H1 (cell line): ENCODE data around the gene SEMA3D. TPM values are rescaled to one million over a fixed set of nuclear protein-coding genes. Genes with fewer than 3 reads are reported as not detected.

Experiments used
- CTCF ChIA-PET: fragments of 300-600 bp; sonication (Branson Sonifier 250); formaldehyde crosslinking; loops from one replicate; lab custom pipeline; 2021; ENCODE audit not compliant: partially characterized antibody; lab: Charles Lee
- POLR2A ChIA-PET: fragments of 300-600 bp; sonication (Branson Sonifier 250); formaldehyde crosslinking; loops from one replicate; lab custom pipeline; 2021; ENCODE audit warnings: inconsistent platforms; ENCODE audit not compliant: partially characterized antibody; lab: Charles Lee
- DNase-seq, 2 experiments: peaks; one replicate each; pipeline versions ENCODE4 v3.0.0 to v3.0.0-alpha.2; 2010 to 2022; ENCODE audit warnings: low spot score in 2 of 2, low read depth in 1 of 2, mixed read lengths in 1 of 2
- FAIRE-seq: peaks from 2 replicates; lab custom pipeline; 2011; peaks lifted over from hg19 to GRCh38; lab: Jason Lieb, UNC
- H2AFZ ChIP-seq: 2 replicates; pipeline ENCODE4 v1.8.1; 2012; ENCODE audit warnings: low read length, inconsistent platforms
- H2AK5ac ChIP-seq: 2 replicates; pipeline ENCODE4 v1.6.1; 2013; ENCODE audit warnings: low read depth, low read length
- H2BK120ac ChIP-seq: replicated peaks from 2 replicates; pipeline ENCODE3; 2013; ENCODE audit warnings: low read depth, low read length, inconsistent platforms
- H2BK12ac ChIP-seq: 2 replicates; pipeline ENCODE4 v1.6.1; 2013; ENCODE audit warnings: low read depth, low read length
- H2BK15ac ChIP-seq: 2 replicates; pipeline ENCODE4 v1.6.1; 2013; ENCODE audit warnings: low read length
- H2BK20ac ChIP-seq: 2 replicates; pipeline ENCODE4 v1.6.1; 2013; ENCODE audit warnings: low read length
- H2BK5ac ChIP-seq: 2 replicates; pipeline ENCODE4 v1.6.1; 2013; ENCODE audit warnings: low read depth, low read length
- H3K14ac ChIP-seq: 2 replicates; pipeline ENCODE4 v1.6.1; 2013; ENCODE audit warnings: inconsistent platforms; ENCODE audit not compliant: insufficient read length
- H3K18ac ChIP-seq: 2 replicates; pipeline ENCODE4 v1.6.1; 2013; ENCODE audit warnings: low read length; ENCODE audit errors: extremely low read depth
- H3K23ac ChIP-seq: 2 replicates; pipeline ENCODE4 v1.6.1; 2013; ENCODE audit warnings: inconsistent platforms; ENCODE audit not compliant: insufficient read length
- H3K23me2 ChIP-seq: 2 replicates; pipeline ENCODE4 v1.6.1; 2013; ENCODE audit warnings: low read depth, low read length
- H3K27ac ChIP-seq: 2 replicates; pipeline ENCODE4 v1.6.1; 2011; ENCODE audit warnings: low read depth, low read length, inconsistent platforms
- H3K27me3 ChIP-seq, 4 experiments: replicated peaks in 1 of 4; 1 replicate in 1 of 4; 2 replicates in 3 of 4; pipeline versions ENCODE4 v1.6.1 to v1.8.1; 2011 to 2013; ENCODE audit warnings: low read length in 3 of 4, mild to moderate bottlenecking in 3 of 4, inconsistent platforms in 2 of 4, mixed read lengths in 2 of 4, moderate library complexity in 1 of 4; ENCODE audit not compliant: control insufficient read depth in 3 of 4, insufficient read depth in 3 of 4; ENCODE audit errors: extremely low read depth in 1 of 4
- H3K36me3 ChIP-seq, 4 experiments: 2 replicates each; pipeline versions ENCODE4 v1.6.1 to v1.8.1; 2011 to 2013; ENCODE audit warnings: mild to moderate bottlenecking in 4 of 4, low read length in 3 of 4, moderate library complexity in 2 of 4, control low read depth in 1 of 4, inconsistent platforms in 1 of 4; ENCODE audit not compliant: insufficient read depth in 4 of 4, control insufficient read depth in 2 of 4
- H3K4ac ChIP-seq: replicated peaks from 2 replicates; pipeline ENCODE3; 2013; ENCODE audit warnings: low read length, low read depth, mixed read lengths, inconsistent platforms; ENCODE audit not compliant: insufficient read length
- H3K4me1 ChIP-seq, 4 experiments: replicated peaks in 1 of 4; 1 replicate in 1 of 4; 2 replicates in 3 of 4; pipeline versions ENCODE4 v1.6.1 to v1.8.1; 2011 to 2013; ENCODE audit warnings: low read length in 3 of 4, inconsistent platforms in 2 of 4, mixed read lengths in 1 of 4; ENCODE audit not compliant: insufficient read depth in 4 of 4, control insufficient read depth in 3 of 4
- H3K4me2 ChIP-seq, 2 experiments: 2 replicates each; pipeline versions ENCODE4 v1.6.1 to v1.8.1; 2011 to 2013; ENCODE audit warnings: low read depth in 2 of 2, low read length in 2 of 2, control low read depth in 1 of 2, inconsistent platforms in 1 of 2, mild to moderate bottlenecking in 1 of 2; ENCODE audit not compliant: insufficient read depth in 1 of 2
- H3K4me3 ChIP-seq, 4 experiments: fragments of 200-600, 300-600 bp in 1 of 4; sonication (generic), shearing (Covaris generic), sonication (Bioruptor Twin) in 1 of 4; 2 replicates each; pipeline versions ENCODE4 v1.5.1 to v1.8.1; 2011 to 2016; ENCODE audit warnings: low read length in 4 of 4, low read depth in 3 of 4, control low read depth in 2 of 4, inconsistent platforms in 2 of 4, mild to moderate bottlenecking in 2 of 4, mixed read lengths in 1 of 4, moderate library complexity in 1 of 4; ENCODE audit not compliant: insufficient read depth in 2 of 4; ENCODE audit errors: extremely low read depth in 1 of 4
- H3K56ac ChIP-seq: replicated peaks from 2 replicates; pipeline ENCODE3; 2013; ENCODE audit warnings: low read depth, mild to moderate bottlenecking, mixed read lengths, low read length, inconsistent platforms; ENCODE audit not compliant: insufficient read length
- H3K79me1 ChIP-seq: 2 replicates; pipeline ENCODE4 v1.6.1; 2013; ENCODE audit warnings: low read depth, low read length, control low read depth
- H3K79me2 ChIP-seq, 2 experiments: 2 replicates each; pipeline versions ENCODE4 v1.6.1 to v1.8.1; 2012 to 2013; ENCODE audit warnings: low read length in 2 of 2, mild to moderate bottlenecking in 2 of 2, inconsistent platforms in 1 of 2; ENCODE audit not compliant: insufficient read depth in 2 of 2, control insufficient read depth in 1 of 2
- H3K9ac ChIP-seq, 4 experiments: replicated peaks in 1 of 4; 1 replicate in 1 of 4; 2 replicates in 3 of 4; pipeline versions ENCODE4 v1.6.1 to v1.8.1; 2011 to 2013; ENCODE audit warnings: low read depth in 3 of 4, low read length in 3 of 4, control low read depth in 2 of 4, mild to moderate bottlenecking in 2 of 4, moderate library complexity in 2 of 4, inconsistent platforms in 1 of 4; ENCODE audit errors: extremely low read depth in 1 of 4
- H3K9me3 ChIP-seq, 2 experiments: 2 replicates each; pipeline versions ENCODE4 v1.6.1 to v1.8.1; 2012 to 2013; ENCODE audit warnings: mild to moderate bottlenecking in 2 of 2, moderate library complexity in 2 of 2, control low read depth in 1 of 2, inconsistent platforms in 1 of 2, low read depth in 1 of 2, low read length in 1 of 2, mixed read lengths in 1 of 2; ENCODE audit not compliant: insufficient read depth in 2 of 2
- H4K20me1 ChIP-seq, 2 experiments: replicated peaks in 1 of 2; 2 replicates each; pipeline versions ENCODE3 to v1.8.1; 2011 to 2013; ENCODE audit warnings: inconsistent platforms in 2 of 2, low read length in 2 of 2, mild to moderate bottlenecking in 1 of 2; ENCODE audit not compliant: insufficient read depth in 2 of 2, control insufficient read depth in 1 of 2
- H4K5ac ChIP-seq: 2 replicates; pipeline ENCODE4 v1.6.1; 2013; ENCODE audit warnings: low read length, low read depth, mixed read lengths, inconsistent platforms; ENCODE audit not compliant: insufficient read length
- H4K8ac ChIP-seq: 2 replicates; pipeline ENCODE4 v1.8.0; 2013; ENCODE audit warnings: mild to moderate bottlenecking, moderate library complexity, low read length, inconsistent platforms; ENCODE audit not compliant: insufficient read depth; ENCODE audit errors: extremely low read depth
- H4K91ac ChIP-seq: replicated peaks from 2 replicates; pipeline ENCODE3; 2013; ENCODE audit warnings: low read length, mixed read lengths, inconsistent platforms; ENCODE audit not compliant: insufficient read length
- ASH2L ChIP-seq: fragments of 200-600, 300-600 bp; sonication (generic); IDR thresholded peaks from one replicate; pipeline ENCODE4 v1.7.1; 2017; ENCODE audit warnings: low read length
- BRCA1 ChIP-seq: IDR thresholded peaks from 2 replicates; pipeline ENCODE4 v1.6.1; 2012; ENCODE audit warnings: low read depth, low read length, improper control_type of control experiment
- CHD1 ChIP-seq: IDR thresholded peaks from 2 replicates; pipeline ENCODE4 v1.6.1; 2012; ENCODE audit warnings: low read depth, low read length, improper control_type of control experiment
- CTBP2 ChIP-seq: IDR thresholded peaks from 2 replicates; pipeline ENCODE4 v1.7.0; 2011; ENCODE audit warnings: borderline replicate concordance, mild to moderate bottlenecking, moderate library complexity, mixed read lengths, low read length; ENCODE audit not compliant: insufficient read depth, insufficient read length
- HDAC2 ChIP-seq, 2 experiments: fragments of 300-600 bp in 1 of 2; sonication (generic) in 1 of 2; IDR thresholded peaks; 2 replicates each; pipeline ENCODE4 v1.6.1; 2011 to 2012; ENCODE audit warnings: low read depth in 2 of 2, low read length in 2 of 2, mild to moderate bottlenecking in 2 of 2, moderate library complexity in 2 of 2, borderline replicate concordance in 1 of 2, inconsistent platforms in 1 of 2
- HDAC6 ChIP-seq: IDR thresholded peaks from one replicate; pipeline ENCODE4 v1.7.1; 2012; ENCODE audit warnings: low read depth, mild to moderate bottlenecking, inconsistent platforms, low read length, moderate library complexity
- RBBP5 ChIP-seq: IDR thresholded peaks from 2 replicates; pipeline ENCODE4 v1.7.1; 2012; ENCODE audit warnings: low read depth, mild to moderate bottlenecking, inconsistent platforms, low read length, moderate library complexity, borderline replicate concordance
- SAP30 ChIP-seq: fragments of 300-600 bp; sonication (generic); IDR thresholded peaks from 2 replicates; pipeline ENCODE4 v1.7.1; 2012; ENCODE audit warnings: low read length, moderate library complexity, mild to moderate bottlenecking, inconsistent platforms; ENCODE audit not compliant: insufficient read depth, insufficient replicate concordance
- SIN3A ChIP-seq, 2 experiments: IDR thresholded peaks in 1 of 2; conservative IDR thresholded peaks in 1 of 2; 2 replicates each; pipeline ENCODE4 v1.6.1; 2011 to 2012; ENCODE audit warnings: low read length in 2 of 2, improper control_type of control experiment in 1 of 2, low read depth in 1 of 2, mild to moderate bottlenecking in 1 of 2
- SRF ChIP-seq: IDR thresholded peaks from 2 replicates; pipeline ENCODE4 v1.6.1; 2011; ENCODE audit warnings: mild to moderate bottlenecking, low read depth, low read length, moderate library complexity
- WGBS, 2 experiments: shearing (Covaris generic) in 1 of 2; methylation state at CpG; one replicate each; pipeline versions ENCODE4 v1.1.6 to v1.1.7; 2013 to 2015; ENCODE audit warnings: low lambda C conversion rate in 2 of 2, mixed read lengths in 2 of 2, inconsistent platforms in 1 of 2, low coverage in 1 of 2, missing lambda C conversion rate in 1 of 2; ENCODE audit not compliant: insufficient replicate concordance in 2 of 2, insufficient coverage in 1 of 2, insufficient read length in 1 of 2; ENCODE audit errors: extremely low coverage in 1 of 2, missing lambda C conversion rate in 1 of 2; 5-methylcytosine and 5-hydroxymethylcytosine counted together
- polyA plus RNA-seq, 7 experiments: library from polyadenylated mRNA; depleted of rRNA in 3 of 7; stranded (reverse) in 5 of 7; unstranded in 2 of 7; fragments of >200 nt in 5 of 7; fragments of 200-250 nt in 2 of 7; gene quantifications; 1 replicate in 5 of 7; 2 replicates in 1 of 7; 4 replicates in 1 of 7; pipeline versions ENCODE4 v1.2.1 to v1.2.3, GENCODE V29; 2011 to 2013; ENCODE audit warnings: missing spikeins in 2 of 7, mixed read lengths in 2 of 7
- total RNA-seq: library from RNA; stranded (reverse); fragmentation: NEBNext Ultra II Directional; extraction: Animal tissue kit (Norgen Biotek cat#: 25700); gene quantifications from 2 replicates; pipeline ENCODE4 v1.2.1, GENCODE V29; 2021
- TF ChIP-seq, protein P1 (sequence below): IDR thresholded peaks from 2 replicates; pipeline ENCODE4 v1.6.1; 2011; ENCODE audit warnings: low read depth, mild to moderate bottlenecking, low read length; ENCODE audit not compliant: insufficient read depth

Gene SEMA3D
- total and polyA plus RNA-seq, 2 of the 8 experiments (the other 6 are each of a cell fraction or from before 2014, with no cell fraction given) = 1.6 to 3.5 TPM

DNA sequence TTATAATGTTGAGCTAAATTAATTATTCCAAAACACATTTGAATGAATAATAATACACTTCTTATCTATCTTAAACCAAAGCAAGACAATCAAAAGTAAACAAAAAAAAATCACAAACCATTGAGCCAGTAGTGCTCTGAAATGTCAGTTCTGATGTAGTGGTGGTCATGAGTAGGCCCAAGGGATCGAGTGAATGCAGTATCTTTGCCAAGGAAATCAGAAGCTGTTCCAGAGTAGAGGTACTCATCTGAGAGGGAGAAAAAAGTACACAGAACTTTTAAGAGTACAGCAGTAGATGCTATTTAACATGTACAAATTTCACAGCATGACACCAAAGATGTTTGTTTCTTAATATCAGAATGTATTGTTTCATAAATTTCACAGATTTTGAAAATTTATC lies 121.5 kb downstream of the SEMA3D start:
- Histone ChIP-seq H2AFZ (no peak overlapping the region), H3K27me3 (no peaks in the 10 kb centered on the region), H3K14ac (no peak overlapping the region), H2BK12ac (no peak overlapping the region), H4K20me1 (no peaks in the 10 kb centered on the region), H2BK20ac (no peak overlapping the region), H3K4me2 (no peak overlapping the region), H3K56ac (no peak overlapping the region), H3K27ac (no peak overlapping the region), H3K9ac (no peak overlapping the region), H2BK120ac (no peak overlapping the region), H3K23me2 (no peaks in the 10 kb centered on the region), H3K36me3 (no peaks in the 10 kb centered on the region), H3K4me1 (no peaks in the 10 kb centered on the region), H2AK5ac (no peak overlapping the region), H3K79me2 (no peaks in the 10 kb centered on the region), H3K9me3 (no peaks in the 10 kb centered on the region), H2BK5ac (no peak overlapping the region), H3K4ac (no peak overlapping the region), H4K8ac (no peak overlapping the region), H3K4me3 (no peak overlapping the region), H4K5ac (no peak overlapping the region), H2BK15ac (no peak overlapping the region), H3K23ac (no peak overlapping the region), H4K91ac (no peak overlapping the region), H3K79me1 (no peaks in the 10 kb centered on the region), H3K18ac (no peak overlapping the region)
- DNase-seq (no peak), FAIRE-seq (no peak)
- WGBS, 2 experiments = 88% methylated on average over 1 of the region's 1 CpG; no CpG with 5 or more reads in 1 of the 2 experiments
- POLR2A ChIA-PET = interaction anchor here (0.6 kb wide), 1 partner anchor 642 kb away, joined by 3 read pairs; no protein-coding TSS in a partner anchor
- CTCF ChIA-PET = interaction anchor here (0.6 to 1.5 kb wide), 4 partner anchors 11 to 488 kb away, joined by 3 to 7 read pairs (median 4); no protein-coding TSS in a partner anchor
- no peak for TF ChIP-seq CTBP2
- TF ChIP-seq, protein P1, sequence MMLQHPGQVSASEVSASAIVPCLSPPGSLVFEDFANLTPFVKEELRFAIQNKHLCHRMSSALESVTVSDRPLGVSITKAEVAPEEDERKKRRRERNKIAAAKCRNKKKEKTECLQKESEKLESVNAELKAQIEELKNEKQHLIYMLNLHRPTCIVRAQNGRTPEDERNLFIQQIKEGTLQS = no peak
- no peak for TF ChIP-seq BRCA1
- TF ChIP-seq HDAC2 (IDR thresholded peaks at IDR 0.05; ENCODE audit: borderline replicate concordance in 1 of 2, low read depth in 2 of 2, low read length in 2 of 2) = no peak
- TF ChIP-seq SRF = no peak
- no peak for TF ChIP-seq CHD1
- no peak for TF ChIP-seq RBBP5
- no peak for TF ChIP-seq ASH2L
- TF ChIP-seq SIN3A (conservative IDR thresholded peaks at IDR 0.05 in 1 of 2, IDR thresholded peaks at IDR 0.05 in 1 of 2; ENCODE audit: low read depth in 1 of 2, low read length in 2 of 2) = no peak
- no peak for TF ChIP-seq HDAC6
- no peak for TF ChIP-seq SAP30
